ENCODE measurements around the gene RPP21.
"Not testable (repeated sequence)": the region's sequence is repeated elsewhere in the genome, so short reads cannot be mapped to it uniquely, and the experiment has no call there.

Gene RPP21

DNA sequence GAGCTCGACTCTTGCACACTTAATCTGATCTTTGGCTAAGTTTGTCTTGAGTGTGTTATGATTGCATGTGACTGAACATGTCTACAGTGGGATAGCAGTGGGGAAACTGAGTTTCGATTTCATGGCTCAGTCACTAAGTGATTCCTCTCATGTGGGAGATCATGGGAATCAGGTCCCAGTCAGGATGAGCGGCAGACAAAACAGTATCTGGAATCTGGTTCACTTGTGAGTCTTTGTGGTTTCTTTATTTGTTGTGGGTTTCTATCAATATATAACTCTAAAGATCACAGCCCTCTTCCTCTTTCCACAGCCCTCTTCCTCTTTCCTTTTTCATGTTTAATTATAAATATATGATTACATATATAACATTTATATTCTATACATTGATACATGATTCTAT lies 4.0 kb downstream of the RPP21 start:
- Mint-ChIP-seq H3K27me3 (peaks cover 2% of the 10 kb centered on the region), H3K27ac (no peak overlapping the region), H3K9me3 (no peaks in the 10 kb centered on the region), H3K36me3 (peaks cover 8% of the 10 kb centered on the region), H3K4me3 (peak overlapping the region; percentile 28), H3K4me1 (peaks cover 33% of the 10 kb centered on the region)
- DNase-seq (ENCODE audit: low spot score in 2 of 2) (no peak), ATAC-seq (ENCODE audit: low read depth) (no peak)

DNA sequence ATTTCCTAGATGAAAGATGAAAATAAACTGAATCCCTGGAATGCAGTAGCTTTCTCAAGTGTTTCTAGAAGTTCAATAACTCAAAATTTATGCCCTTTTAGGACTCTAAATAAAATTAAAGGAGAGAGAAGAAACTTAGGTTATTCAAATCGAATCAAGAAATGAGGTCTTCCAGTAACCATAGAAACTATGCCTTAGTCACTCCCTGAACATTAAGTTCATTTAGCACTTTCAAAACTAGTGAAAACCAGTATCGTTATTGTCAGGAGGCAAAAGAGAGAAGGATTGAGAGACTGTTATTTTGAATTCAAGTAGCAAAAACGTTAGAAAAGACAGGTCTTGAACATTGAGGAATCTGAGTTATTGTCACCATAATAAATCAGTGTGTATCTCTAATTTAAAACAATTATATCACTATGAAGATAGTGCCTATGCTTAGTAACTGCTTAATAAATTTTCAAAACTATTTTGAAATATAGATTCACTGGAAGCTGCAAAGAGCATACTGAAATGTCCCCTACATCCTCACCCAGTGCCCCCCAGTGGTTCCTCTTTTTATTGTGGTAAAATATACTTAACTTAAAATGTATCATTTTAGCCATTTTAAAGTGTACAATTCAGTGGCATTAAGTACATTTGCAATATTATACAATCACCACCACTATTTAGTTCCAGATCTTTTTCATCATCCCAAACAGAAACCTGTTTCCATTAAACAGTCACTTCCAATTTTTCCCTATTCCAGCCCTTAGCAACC lies 4.6 kb downstream of the RPP21 start:
- Mint-ChIP-seq H3K9me3 (no peaks in the 10 kb centered on the region), H3K4me1 (peaks cover 32% of the 10 kb centered on the region), H3K27ac (no peak overlapping the region), H3K36me3 (peaks cover 8% of the 10 kb centered on the region), H3K27me3 (peaks cover 2% of the 10 kb centered on the region), H3K4me3 (no peak overlapping the region)
- DNase-seq (ENCODE audit: low spot score in 2 of 2) (no peak), ATAC-seq (ENCODE audit: low read depth) (no peak)

- DNase-seq (ENCODE audit: low spot score in 2 of 2) (no peak), ATAC-seq (ENCODE audit: low read depth) (no peak)
- Mint-ChIP-seq H3K27me3 (peaks cover 3% of the 10 kb centered on the region), H3K4me3 (no peak overlapping the region), H3K36me3 (peaks cover 8% of the 10 kb centered on the region), H3K9me3 (no peaks in the 10 kb centered on the region), H3K27ac (no peak overlapping the region), H3K4me1 (peaks cover 29% of the 10 kb centered on the region)
Measured at GRCh38 chr6:30350524-30350923, 5.6 kb downstream of the RPP21 start.

- no peak overlapping the region for H3K27ac Mint-ChIP-seq
- peaks cover 3% of the 10 kb centered on the region for H3K27me3 Mint-ChIP-seq
- H3K36me3 Mint-ChIP-seq = no peaks in the 10 kb centered on the region
- no peak for DNase-seq (ENCODE audit: low spot score in 2 of 2)
- ATAC-seq (ENCODE audit: low read depth) = no peak
- no peak overlapping the region for H3K4me3 Mint-ChIP-seq
- peaks cover 23% of the 10 kb centered on the region for H3K4me1 Mint-ChIP-seq
- H3K9me3 Mint-ChIP-seq = no peaks in the 10 kb centered on the region
Measured at GRCh38 chr6:30352550-30352949, 7.6 kb downstream of the RPP21 start.

DNA sequence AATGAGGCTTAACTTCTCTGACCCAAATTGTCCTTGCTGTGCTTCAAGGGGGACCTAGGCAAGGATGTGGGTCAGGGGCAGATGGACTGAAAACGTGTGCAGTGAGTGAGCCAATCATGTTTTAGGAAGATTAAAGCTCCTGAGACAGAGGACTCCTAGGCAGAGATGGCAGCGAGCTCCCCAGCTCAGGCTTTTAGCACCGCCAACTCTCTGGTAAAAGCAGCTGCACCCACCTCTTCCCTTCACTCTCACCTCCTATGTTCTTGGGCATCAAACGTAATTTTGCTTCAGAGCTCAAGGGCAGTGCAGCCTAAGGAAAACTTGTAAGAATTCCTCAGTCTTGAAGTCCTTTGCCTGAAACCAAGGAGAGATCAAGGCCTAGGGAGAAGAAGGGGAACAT lies 10.3 kb downstream of the RPP21 start:
- no peaks in the 10 kb centered on the region for H3K9me3 Mint-ChIP-seq
- H3K4me1 Mint-ChIP-seq = peaks cover 11% of the 10 kb centered on the region
- no peak for ATAC-seq (ENCODE audit: low read depth)
- H3K27me3 Mint-ChIP-seq = peaks cover 15% of the 10 kb centered on the region
- DNase-seq (ENCODE audit: low spot score in 2 of 2) = no peak
- H3K4me3 Mint-ChIP-seq = no peak overlapping the region
- H3K36me3 Mint-ChIP-seq = no peaks in the 10 kb centered on the region
- H3K27ac Mint-ChIP-seq = no peak overlapping the region

DNA sequence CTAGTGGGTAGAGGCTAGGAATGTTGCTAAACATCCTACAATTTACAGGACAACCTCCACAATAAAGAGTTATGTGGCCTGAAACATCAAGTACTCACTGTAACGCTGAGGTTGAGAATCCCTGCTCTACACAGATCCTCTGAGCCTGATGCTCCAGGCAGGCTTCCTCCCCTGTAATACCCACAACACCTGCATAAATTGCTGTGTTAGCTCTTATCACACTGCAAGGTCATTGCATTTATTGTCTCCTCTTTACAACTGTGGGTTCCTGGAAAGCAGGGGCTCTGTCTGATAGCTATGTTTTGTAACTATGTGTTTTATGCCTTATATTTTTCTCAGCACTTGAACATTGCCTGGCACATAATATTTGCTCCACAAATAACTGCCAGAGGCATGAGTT lies 11.6 kb downstream of the RPP21 start:
- peaks cover 6% of the 10 kb centered on the region for H3K4me1 Mint-ChIP-seq
- DNase-seq (ENCODE audit: low spot score in 2 of 2) (no peak), ATAC-seq (ENCODE audit: low read depth) (no peak)
- peaks cover 21% of the 10 kb centered on the region for H3K27me3 Mint-ChIP-seq
- H3K27ac Mint-ChIP-seq = no peak overlapping the region
- H3K9me3 Mint-ChIP-seq = no peaks in the 10 kb centered on the region
- no peak overlapping the region for H3K4me3 Mint-ChIP-seq
- no peaks in the 10 kb centered on the region for H3K36me3 Mint-ChIP-seq

GRCh38 chr6:30357678-30358540 lies 13.0 kb downstream of the RPP21 start:
- Mint-ChIP-seq H3K4me1 (peaks cover 6% of the 10 kb centered on the region), H3K27me3 (peaks cover 23% of the 10 kb centered on the region), H3K9me3 (peaks cover 2% of the 10 kb centered on the region), H3K36me3 (no peaks in the 10 kb centered on the region), H3K4me3 (peak overlapping the region; percentile 88), H3K27ac (no peak overlapping the region)
- ATAC-seq (ENCODE audit: low read depth) (peak; percentile 89), DNase-seq (ENCODE audit: low spot score in 2 of 2) (peak; percentile 41 to 46)

DNA sequence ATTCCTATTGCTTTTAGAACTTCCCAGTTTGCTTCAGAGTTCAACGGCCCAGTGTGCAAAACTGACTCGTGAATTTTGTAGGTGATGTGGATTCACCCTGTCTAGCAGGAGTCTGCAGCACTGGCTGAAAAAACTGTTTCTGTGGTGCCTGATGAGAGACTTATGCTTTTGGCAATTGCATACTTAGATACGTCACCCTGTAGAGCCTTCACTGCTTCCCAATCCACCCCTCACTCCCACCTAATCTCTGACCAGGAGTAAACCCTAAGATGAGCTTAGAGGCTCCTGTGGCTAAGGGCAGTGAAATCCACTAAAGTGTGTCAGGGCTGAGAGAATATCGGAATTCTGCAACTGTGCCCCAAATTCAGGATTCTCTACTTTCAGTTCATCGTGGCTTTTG lies 14.3 kb downstream of the RPP21 start:
- H3K4me1 Mint-ChIP-seq = peaks cover 6% of the 10 kb centered on the region
- ATAC-seq (ENCODE audit: low read depth) (no peak), DNase-seq (ENCODE audit: low spot score in 2 of 2) (no peak)
- peaks cover 2% of the 10 kb centered on the region for H3K9me3 Mint-ChIP-seq
- peaks cover 21% of the 10 kb centered on the region for H3K27me3 Mint-ChIP-seq
- no peak overlapping the region for H3K27ac Mint-ChIP-seq
- H3K4me3 Mint-ChIP-seq = no peak overlapping the region
- H3K36me3 Mint-ChIP-seq = no peaks in the 10 kb centered on the region

DNA sequence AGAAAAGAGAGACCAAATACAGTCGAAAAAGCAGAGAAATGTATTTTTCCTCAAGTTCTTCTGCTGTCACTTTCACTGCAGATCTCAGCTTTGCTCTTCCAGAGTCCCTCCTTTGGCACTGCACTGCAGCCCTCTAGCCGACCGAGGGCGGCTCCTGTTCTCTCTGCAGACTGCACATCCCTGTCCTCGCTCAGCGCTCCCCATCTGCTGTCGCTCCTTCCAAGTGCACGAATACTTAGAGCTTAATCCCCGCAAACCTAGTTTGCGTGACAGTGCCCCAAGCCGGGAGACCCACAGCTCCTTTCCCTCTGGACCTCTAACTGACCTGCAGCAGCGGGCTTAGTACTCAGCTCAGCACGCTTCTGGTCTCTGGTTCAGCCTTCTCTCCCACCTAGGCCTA lies 15.2 kb downstream of the RPP21 start:
- no peaks in the 10 kb centered on the region for H3K36me3 Mint-ChIP-seq
- peaks cover 2% of the 10 kb centered on the region for H3K9me3 Mint-ChIP-seq
- ATAC-seq (ENCODE audit: low read depth) = no peak
- peaks cover 21% of the 10 kb centered on the region for H3K27me3 Mint-ChIP-seq
- DNase-seq (ENCODE audit: low spot score in 2 of 2) = no peak
- no peak overlapping the region for H3K27ac Mint-ChIP-seq
- H3K4me3 Mint-ChIP-seq = no peak overlapping the region
- H3K4me1 Mint-ChIP-seq = peaks cover 6% of the 10 kb centered on the region

DNA sequence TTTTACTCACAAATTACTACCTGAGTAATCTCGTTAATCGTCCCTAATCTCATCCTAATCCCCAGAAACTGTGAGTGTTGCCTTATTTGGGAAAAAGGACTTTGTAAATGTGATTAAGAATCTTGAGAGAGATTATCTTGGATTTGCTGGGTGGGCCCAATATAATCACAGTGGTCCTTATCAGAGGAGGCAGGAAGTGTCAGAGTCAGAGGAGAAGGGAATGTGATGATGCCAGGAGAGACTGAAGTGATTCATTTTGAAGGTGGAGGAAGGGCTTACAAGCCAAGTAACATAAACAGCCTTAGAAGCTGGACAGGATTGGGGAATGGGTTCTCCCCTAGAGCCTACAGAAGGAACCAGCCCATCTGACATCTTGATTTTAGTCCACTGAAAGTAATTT lies 16.7 kb downstream of the RPP21 start:
- H3K4me1 Mint-ChIP-seq = peaks cover 6% of the 10 kb centered on the region
- no peaks in the 10 kb centered on the region for H3K36me3 Mint-ChIP-seq
- DNase-seq (ENCODE audit: low spot score in 2 of 2) (no peak), ATAC-seq (ENCODE audit: low read depth) (no peak)
- H3K4me3 Mint-ChIP-seq = no peak overlapping the region
- peaks cover 2% of the 10 kb centered on the region for H3K9me3 Mint-ChIP-seq
- H3K27me3 Mint-ChIP-seq = peaks cover 31% of the 10 kb centered on the region
- no peak overlapping the region for H3K27ac Mint-ChIP-seq

DNA sequence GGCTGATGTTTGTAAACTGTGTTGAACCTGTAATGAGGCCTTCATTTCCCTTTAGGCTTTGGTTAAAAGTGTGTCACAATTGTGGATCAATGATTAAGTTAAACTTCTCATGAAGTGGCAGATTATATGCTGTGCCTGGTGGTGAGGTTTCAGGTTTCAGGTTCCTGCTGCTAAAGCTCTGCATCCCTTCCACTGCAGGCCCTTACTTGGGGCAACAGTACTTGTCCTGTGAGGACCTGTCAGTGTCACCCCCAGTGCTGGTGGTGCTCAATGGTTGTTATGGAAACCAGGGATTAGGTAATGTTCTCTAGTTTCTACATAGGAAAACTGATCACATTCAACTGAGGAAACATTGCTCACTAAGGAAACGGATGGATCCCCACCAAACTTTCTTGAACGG lies 18.5 kb downstream of the RPP21 start:
- H3K4me1 Mint-ChIP-seq = no peaks in the 10 kb centered on the region
- no peak overlapping the region for H3K4me3 Mint-ChIP-seq
- peaks cover 2% of the 10 kb centered on the region for H3K9me3 Mint-ChIP-seq
- H3K27me3 Mint-ChIP-seq = peaks cover 31% of the 10 kb centered on the region
- H3K27ac Mint-ChIP-seq = no peak overlapping the region
- DNase-seq (ENCODE audit: low spot score in 2 of 2) = no peak
- no peak for ATAC-seq (ENCODE audit: low read depth)
- H3K36me3 Mint-ChIP-seq = no peaks in the 10 kb centered on the region

- peaks cover 26% of the 10 kb centered on the region for H3K27me3 Mint-ChIP-seq
- H3K27ac Mint-ChIP-seq = no peak overlapping the region
- no peaks in the 10 kb centered on the region for H3K4me1 Mint-ChIP-seq
- peaks cover 2% of the 10 kb centered on the region for H3K9me3 Mint-ChIP-seq
- no peaks in the 10 kb centered on the region for H3K36me3 Mint-ChIP-seq
- DNase-seq (ENCODE audit: low spot score in 2 of 2) (no peak), ATAC-seq (ENCODE audit: low read depth) (peak; percentile 53)
- no peak overlapping the region for H3K4me3 Mint-ChIP-seq
Measured at GRCh38 chr6:30364591-30364990, 19.6 kb downstream of the RPP21 start.

DNA sequence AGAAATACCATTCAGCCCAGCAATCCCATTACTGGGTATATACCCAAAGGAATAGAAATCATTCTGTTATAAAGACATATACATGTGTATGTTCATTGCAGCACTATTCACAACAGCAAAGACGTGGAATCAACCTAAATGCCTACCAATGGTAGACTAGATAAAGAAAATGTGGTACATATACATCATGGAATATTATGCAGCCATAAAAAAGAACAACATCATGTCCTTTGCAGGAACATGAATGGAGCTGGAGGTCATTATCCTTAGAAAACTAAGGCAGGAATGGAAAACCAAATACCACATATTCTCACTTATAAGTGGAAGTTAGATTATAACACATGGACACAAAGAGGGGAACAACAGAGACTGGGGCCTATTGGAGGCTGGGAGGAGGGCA lies 24.3 kb downstream of the RPP21 start:
- not testable (repeated sequence) for DNase-seq (ENCODE audit: low spot score in 2 of 2); H3K36me3 Mint-ChIP-seq; H3K9me3 Mint-ChIP-seq; H3K27ac Mint-ChIP-seq; H3K4me1 Mint-ChIP-seq; H3K4me3 Mint-ChIP-seq; ATAC-seq (ENCODE audit: low read depth)
- H3K27me3 Mint-ChIP-seq = peaks cover 22% of the 10 kb centered on the region

DNA sequence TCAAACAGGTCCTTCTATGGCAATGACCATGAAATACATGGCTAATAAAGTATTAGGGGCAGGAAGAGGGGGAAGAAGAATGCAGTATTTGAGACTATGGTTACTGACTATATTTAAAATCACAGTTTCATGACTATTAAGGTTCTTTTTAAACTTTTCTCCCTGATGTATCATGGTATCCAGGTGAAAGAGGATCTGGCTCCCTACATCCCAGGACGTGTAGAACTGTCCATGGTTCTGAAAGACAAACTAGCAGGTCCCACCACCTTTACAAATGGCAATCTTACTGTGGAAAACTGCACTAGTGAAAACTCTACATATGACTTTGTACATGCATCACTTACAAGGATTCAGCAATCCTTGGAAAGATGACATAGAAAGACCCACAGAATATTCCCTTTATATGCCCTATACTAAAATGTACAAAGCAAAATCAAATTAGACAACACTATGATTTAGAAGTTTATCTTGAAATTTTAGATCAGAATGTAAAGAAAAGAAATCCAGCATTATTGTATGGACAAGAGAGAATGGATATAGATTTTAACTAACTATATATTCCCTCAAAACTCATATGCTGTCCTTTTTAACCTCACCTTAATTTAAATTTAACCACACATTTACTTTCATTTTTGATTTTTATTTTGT lies 33.5 kb downstream of the RPP21 start:
- Mint-ChIP-seq H3K4me3 (no peak overlapping the region), H3K9me3 (no peaks in the 10 kb centered on the region), H3K27me3 (peaks cover 13% of the 10 kb centered on the region), H3K4me1 (peaks cover 3% of the 10 kb centered on the region), H3K27ac (no peak overlapping the region), H3K36me3 (no peaks in the 10 kb centered on the region)
- DNase-seq (ENCODE audit: low spot score in 2 of 2) (no peak), ATAC-seq (ENCODE audit: low read depth) (no peak)

All from memory B cell (primary cell).